GM12874 (cell line): ENCODE measurements around the gene TMEM30A.

ENCODE experiments used
- TF ChIP-seq, protein P1 (sequence below): IDR thresholded peaks from 2 replicates; pipeline ENCODE4 v1.5.1; 2011; ENCODE audit warnings: low read depth, mild to moderate bottlenecking, control low read depth, low read length, moderate library complexity; ENCODE audit not compliant: insufficient read depth

The TMEM30A gene

DNA sequence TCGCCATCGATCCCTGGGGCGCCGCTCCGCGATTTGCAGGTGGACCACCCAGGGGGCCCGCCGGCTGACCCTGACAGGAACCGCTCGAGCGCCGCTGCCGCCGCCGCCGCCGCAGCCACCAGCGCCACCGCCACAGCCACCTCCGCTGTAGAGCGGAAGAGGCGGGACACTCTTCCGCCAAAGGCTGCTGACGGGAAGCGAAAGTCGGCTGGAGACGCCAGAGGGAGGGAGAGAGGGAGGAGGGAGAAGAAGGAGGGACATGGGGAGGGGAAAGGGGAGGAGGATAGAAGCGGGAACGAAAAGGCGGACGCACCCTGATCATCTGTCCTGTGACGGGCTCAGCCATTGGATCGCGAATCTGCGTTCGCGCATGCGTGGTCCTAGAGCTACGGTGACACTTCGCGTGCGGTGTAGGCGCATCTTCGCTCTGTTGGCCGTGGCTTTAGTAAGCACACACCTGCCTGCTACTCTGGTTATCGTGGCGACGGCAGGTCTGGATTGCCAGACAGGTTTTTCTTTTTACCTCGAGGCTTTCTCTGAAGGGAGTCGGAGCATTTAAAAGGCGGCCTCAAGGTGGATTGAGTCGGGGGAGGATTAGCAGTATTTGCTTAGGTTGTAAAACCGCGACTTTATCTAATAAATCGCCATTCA lies at the start of gene TMEM30A:
Gene TMEM30A, minus strand, starts transcription at position 161 of the 651 bp plus-strand sequence. Its CDS starts 154 bp downstream, at position 7.
- TF ChIP-seq, protein P1, sequence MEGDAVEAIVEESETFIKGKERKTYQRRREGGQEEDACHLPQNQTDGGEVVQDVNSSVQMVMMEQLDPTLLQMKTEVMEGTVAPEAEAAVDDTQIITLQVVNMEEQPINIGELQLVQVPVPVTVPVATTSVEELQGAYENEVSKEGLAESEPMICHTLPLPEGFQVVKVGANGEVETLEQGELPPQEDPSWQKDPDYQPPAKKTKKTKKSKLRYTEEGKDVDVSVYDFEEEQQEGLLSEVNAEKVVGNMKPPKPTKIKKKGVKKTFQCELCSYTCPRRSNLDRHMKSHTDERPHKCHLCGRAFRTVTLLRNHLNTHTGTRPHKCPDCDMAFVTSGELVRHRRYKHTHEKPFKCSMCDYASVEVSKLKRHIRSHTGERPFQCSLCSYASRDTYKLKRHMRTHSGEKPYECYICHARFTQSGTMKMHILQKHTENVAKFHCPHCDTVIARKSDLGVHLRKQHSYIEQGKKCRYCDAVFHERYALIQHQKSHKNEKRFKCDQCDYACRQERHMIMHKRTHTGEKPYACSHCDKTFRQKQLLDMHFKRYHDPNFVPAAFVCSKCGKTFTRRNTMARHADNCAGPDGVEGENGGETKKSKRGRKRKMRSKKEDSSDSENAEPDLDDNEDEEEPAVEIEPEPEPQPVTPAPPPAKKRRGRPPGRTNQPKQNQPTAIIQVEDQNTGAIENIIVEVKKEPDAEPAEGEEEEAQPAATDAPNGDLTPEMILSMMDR: no peak

DNA sequence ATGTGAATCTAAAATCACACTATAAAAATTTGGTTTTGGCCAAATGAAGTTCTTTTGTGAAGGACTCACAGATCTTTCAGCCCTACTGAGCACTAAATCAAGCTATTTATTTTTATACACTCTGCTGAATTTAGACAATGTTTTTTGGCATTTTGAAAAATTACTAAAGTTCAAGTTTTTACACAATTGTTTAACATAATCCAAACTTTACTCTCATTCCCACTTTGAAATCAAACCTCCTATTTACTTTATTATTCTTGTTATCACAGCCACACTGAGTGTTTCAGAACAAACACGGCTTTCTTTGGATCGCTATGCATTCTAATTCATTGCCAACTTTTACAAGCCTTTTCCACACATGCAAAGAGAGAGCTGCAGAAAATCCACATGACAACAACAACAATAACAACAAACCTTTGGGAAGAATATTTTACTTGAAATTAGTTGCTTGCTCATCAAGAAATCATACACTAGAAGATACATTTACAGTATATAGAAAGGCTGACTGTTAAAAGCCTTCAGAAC lies 49.1 kb upstream of the TMEM30A start:
- TF ChIP-seq, protein P1: no peak

DNA sequence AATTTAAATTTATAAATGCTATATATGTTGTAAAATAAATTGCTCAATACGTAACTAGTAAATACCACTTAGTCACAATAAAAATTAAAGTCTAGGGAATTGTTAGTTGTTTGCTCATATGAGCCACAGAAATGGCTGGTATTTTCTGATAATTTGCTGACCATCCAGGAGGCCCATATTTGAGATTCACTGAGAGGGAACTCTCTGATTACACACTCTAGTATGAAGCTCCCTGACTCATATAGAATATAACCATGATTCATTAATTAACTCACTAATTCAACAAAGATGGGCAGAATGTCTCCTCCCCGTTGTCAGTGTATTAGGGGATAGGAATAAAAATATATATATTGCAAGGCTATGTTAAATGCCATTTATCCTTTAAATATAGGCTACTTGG lies 46.6 kb upstream of the TMEM30A start:
- TF ChIP-seq, protein P1: no peak

DNA sequence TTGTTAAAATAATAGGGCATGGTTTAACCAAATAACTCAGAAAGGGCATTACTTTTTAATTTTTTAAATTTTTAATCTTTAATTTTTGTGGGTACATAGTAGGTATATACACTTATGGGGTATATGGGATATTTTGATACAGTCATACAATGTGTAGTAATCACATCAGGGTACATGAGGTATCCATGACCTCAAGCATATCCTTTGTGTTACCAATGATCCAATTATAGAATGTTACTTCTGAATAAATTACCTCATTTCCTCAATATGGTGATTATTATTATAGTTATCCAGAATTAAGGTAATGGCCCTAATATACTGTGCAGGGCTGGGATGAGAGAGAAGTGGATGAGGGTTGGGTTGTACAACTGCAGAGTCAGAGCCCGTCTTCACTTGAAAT lies 45.1 kb upstream of the TMEM30A start:
- TF ChIP-seq, protein P1: no peak

DNA sequence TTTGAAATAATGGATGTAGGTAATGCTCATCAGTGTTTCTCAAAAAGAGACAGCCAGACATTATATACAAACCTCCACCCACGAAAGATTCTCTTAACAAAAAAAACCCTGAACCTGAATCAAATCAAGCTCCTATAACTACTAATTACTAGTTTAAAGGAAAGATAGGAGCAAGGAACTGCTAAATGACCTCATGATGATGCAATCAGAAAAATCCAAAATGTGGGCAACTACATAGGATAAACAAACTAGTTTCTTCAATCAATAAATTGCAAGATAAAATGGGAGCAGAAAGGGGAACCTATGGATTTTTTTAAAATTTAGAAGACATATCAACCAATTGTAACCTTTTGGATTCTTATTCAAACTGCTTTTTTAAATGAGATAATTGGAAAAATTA lies 43.2 kb upstream of the TMEM30A start:
- TF ChIP-seq, protein P1: no peak

DNA sequence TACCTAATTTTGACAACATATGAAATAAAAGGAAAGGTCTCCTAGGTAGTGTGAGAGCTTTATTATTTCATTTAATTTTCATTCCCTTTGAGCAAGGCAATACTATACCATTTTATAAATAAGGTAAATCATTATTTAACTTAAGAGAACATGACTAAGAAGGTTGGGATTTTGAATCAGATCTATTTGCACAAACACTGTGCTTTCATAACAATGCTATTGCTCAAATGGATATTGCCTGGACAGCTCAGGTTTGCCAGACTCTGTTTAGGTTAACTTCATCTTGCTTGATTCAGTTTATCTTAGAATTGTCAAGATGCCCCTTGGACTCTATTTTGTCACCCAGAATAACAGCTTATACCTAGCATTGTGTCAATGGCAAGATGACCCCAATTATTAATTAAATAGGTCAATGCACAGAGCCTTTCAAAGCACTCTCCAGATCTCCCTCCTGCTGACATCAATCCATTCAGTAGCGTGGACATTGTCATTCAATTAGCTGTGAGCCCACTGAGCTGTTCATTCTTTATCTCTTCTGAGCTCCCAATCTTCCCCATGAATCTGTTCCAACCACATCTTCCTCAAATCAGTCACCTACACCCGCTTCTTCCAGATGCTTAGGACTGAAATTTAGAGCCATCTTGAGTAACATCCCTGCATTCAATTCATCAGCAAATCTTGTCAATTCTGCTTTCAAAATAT lies 42.1 kb upstream of the TMEM30A start:
- TF ChIP-seq, protein P1: no peak

DNA sequence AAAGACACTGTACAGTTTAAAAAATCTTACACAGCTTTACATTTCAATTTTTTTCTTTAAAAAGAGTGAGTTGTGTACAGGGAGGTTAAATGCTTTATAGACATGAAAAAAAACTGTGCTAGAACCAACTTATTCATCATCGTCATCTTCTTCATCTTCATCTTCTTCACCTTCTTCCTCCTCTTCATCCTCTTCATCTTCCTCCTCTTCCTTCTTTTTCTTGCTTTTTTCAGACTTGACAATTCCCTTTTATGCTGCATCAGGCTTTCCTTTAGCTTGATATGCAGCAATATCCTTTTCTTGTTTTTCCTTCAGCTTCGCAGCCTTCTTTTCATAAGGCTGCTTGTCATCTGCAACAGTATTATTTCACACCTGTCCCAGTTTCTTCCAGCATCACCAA lies 34.3 kb upstream of the TMEM30A start:
- TF ChIP-seq, protein P1: no peak
